Activated gamma-delta T cell (primary cell): ENCODE results near the gene TSPAN11.
"Not testable (repeated sequence)": the region's sequence is repeated elsewhere in the genome, so short reads cannot be mapped to it uniquely, and the experiment has no call there.

Experiments
- DNase-seq: peaks from one replicate; lab custom pipeline; 2025; lab: John Stamatoyannopoulos, UW
- total RNA-seq, 2 donors: gene quantifications; one replicate each; lab custom pipeline; 2026; lab: John Stamatoyannopoulos, UW

Gene TSPAN11, protein sequence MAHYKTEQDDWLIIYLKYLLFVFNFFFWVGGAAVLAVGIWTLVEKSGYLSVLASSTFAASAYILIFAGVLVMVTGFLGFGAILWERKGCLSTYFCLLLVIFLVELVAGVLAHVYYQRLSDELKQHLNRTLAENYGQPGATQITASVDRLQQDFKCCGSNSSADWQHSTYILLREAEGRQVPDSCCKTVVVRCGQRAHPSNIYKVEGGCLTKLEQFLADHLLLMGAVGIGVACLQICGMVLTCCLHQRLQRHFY
- 0 to 0.05 reads per million in 2 donors for total RNA-seq

DNA sequence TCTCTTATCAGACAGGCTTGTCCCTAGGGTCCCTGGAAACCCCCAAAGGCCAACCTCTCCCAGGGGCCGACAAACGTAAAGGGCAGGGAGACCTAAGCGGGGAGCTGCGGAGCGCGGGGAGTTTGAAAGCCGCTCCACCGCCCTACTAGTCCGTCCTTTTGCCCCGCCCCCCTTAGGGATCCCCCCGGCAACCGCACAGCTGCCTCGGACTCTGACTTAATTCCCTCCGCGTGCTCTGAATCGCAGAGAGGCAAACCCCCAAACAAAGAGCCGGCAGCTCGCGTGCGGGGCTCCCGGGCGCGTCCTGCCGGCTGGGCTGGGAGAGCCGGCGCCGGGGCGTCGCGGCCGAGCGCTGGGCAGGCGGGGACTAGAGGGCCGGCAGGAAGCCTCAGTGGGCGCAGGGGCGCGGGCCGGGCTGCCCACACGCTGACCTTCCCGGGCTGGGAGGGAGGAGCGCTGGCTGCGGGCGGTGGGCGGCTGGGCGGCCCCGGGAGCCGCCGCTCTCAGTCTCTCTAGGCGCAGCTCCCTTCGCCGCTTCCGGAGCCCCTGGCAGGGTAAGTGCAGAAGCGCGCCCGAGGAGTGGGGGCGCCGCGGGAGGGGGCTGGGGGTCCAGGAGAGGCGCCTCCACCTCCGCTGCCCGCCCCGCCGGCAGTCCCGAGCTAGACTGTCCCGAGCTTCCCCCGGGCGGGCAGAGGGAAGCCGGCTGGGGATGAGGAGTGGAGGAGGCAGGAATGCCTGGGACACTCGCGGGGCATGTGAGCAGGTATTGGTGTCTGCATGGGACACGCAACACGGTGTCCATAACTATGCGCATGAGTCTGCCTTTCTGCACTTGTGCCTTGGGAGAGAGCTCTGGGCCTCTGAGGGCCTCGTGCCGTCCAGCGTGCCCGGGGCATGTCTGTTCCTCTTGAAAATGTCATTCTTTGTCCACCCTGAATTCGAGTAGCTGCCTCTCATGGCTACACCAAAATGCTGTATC is at the start of gene TSPAN11:
Gene TSPAN11, plus strand, starts transcription at position 506 of the 979 bp plus-strand sequence. CDS start 27,244 bp downstream, outside the sequence.
- no peak for DNase-seq

DNA sequence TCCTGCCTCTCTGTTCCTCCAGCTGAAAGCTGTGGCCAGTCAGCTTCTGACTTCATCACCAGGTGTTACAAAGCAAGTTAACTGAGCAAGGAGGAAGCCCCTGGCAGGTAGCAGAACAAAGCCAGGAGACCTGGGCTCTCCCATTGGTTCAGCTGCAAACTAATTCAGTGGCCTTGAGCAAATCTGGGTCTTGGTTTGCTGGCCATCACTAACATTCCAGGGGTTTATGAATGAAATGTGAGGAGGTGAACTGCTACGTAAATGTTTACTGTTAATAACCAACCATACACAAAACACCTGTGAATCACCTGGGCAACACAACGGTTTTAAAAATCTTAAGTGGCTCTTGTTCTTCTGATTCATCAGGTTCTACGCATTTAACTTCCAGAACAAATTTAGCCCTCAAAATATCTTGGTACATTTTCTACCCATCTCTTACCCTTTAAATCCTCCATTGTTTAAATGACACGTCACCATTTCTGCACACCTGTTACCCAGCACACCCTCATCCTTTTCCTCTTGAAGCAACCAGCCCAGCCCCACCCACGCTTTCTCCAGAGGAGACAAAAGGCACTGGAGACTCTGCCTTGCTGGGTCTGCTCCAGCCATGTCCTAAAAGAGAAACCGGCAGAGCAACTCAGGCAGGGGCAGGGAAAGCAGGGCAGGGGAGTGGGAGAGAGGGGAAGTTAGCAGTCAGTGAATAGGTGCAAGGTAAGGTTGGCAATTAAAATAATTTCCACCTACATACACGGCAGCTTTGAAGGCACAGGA is 49.3 kb upstream of the TSPAN11 start:
- DNase-seq: no peak

DNA sequence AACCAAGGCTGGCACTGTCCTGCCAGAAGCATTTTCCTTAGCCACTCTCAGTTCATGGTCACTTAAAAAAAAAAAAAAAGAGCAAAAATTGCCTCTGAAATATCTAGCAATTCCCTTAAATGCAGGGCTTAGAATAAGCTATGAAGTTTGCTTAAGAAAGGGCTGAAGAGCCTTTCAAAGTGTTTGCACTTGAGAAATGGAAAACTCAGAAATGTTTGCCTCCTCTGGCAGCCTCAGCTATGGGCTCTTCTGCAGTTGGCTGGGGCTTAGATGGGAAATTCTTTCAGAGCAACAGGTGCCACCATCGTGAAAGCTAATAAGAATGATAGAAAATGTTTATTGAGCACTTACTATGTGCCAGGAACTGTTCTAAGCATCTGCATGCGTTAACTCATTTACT is 48.5 kb upstream of the TSPAN11 start:
- DNase-seq: no peak

DNA sequence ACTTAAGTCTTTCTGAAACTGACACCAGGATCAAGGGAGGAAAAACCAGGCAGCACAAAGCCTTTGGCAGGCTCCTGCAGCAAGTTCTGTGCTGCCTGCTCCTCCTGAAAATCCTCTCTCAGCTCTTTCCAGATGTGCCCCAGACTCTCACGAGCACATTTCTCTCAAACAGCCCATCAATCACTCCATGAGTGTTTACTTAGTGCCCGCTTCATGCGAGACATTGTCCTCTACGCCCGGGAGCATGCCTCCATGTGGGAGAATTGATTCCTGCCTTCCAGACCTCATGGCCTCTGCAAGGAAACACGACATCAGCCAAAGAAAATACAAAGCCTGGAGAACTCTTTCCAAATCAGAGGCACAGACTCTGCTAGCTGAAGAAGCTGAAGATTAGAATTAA is 46.5 kb upstream of the TSPAN11 start:
- DNase-seq: no peak

DNA sequence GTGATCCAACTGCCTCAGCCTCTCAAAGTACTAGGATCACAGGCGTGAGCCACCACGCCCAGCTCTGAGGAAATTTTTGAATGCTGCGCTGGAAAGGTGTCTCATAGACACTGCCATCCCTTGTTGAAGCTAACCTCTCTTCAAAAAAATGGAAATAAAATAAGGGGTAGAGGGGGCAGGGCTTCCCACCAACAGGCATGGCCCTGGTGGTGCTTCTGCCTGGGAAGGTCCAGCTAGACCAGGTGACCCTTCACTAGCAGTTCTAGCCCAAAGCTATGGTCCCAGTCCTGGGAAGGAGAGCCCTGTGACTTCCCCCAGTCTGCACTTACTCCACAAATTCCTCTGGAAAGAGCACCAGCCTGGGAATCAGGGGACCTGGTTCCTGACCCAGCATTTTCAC is 45.7 kb upstream of the TSPAN11 start:
- no peak for DNase-seq

DNA sequence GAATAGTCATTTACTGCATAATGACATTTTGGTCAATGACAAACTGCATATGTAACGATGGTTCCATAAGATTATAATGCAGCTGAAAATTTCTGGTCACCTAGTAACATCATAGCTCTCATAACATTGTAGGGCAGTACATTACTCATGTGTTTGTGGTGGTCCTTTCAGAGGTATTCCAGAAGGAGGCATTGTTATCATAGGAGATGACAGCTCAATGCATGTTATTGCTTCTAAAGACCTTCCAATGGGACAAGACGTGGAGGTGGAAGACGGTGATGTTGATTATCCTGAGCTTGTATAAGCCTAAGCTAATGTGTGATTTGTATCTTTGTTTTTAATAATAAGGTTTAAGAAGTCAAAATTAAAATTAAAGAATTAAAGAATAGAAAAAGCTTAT is 43.8 kb upstream of the TSPAN11 start:
- DNase-seq: no peak

DNA sequence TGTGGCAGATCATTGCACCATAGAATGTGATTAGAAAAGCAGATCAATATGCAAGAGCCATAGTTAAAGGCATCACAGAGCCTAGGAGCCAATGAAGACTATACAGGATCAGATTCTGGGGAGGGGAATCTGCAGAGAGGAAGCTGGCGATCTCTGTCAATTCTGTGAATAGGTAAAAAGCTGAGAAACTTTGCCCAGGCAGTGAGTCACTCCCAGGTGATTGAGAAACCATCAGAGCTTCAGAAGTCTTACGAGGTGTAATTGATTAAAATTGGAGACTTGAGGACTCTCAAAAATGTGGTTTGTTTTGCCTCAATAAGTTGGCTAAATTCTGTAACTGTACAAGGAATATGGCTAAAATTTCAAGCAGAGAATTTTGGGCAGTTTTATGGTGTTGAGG is 41.7 kb upstream of the TSPAN11 start:
- no peak for DNase-seq

DNA sequence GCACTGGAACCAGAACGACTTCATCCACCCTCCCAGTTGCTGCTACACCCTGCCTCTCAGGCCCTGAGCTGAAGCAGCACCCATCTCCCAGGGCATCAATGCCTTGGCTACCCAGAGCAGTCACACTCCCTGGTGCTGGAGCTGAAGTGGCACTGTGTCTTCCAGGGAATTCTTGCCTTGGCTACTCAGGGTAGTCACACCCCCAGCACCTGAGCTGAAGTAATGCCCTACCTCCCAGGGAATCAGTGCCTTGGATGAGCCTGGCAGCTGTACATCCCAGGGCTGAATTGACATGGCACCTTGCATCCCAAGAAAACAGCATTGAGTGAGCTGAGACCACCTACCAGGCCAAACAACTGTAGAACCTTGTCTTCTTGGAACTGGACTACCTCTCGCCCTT is 41.2 kb upstream of the TSPAN11 start:
- DNase-seq: no peak

DNA sequence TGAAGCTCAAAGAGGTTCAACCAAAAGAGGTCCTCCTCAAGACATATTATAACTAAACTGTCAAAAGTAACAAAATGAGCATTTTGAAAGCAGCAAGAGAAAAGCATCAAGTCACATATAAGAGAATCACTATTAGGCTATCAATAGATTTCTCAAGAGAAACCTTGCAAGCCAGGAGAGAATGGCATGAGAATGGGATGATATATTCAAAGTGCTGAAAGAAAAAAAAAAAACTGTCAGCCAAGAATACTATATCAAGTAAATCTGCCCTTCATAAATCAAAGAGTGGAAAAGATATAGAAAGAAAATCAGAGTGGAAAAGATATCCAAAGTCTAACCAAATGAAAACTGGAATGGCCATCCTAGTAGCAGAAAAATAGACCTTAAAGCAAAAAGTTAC is 39.3 kb upstream of the TSPAN11 start:
- no peak for DNase-seq

DNA sequence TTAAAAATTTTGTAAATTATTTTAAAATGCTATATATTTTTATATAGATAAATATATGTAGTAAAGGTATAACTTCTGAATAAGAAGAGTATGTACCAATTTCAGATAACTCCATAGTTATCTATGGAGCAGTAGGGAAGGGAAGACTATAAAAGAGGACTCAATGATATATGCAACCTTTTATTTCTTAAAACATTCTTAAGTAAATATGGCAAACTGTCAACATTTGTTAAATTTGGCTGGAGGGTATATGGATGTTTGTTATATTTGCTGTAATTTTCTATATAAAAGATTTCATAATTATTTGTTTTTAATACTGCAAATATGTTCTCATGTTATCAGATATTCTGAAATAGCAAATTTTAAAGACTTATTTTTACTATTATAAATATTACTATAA is 38.3 kb upstream of the TSPAN11 start:
- DNase-seq: no peak

DNA sequence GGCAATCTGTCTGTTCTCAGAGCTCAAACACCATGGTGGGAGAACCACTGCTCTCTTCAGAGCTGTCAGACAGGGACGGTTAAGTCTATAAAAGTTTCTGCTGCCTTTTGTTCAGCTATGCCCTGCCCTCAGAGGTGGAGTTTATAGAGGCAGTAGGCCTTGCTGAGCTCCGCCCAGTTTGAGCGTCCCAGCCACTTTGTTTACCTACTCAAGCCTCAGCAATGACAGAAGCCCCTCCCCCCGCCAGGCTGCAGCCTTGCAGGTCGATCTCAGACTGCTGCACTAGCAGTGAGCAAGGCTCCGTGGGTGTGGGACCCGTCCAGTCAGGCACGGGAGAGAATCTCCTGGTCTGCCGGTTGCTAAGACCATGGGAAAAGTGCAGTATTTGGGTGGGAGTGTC is 32.0 kb upstream of the TSPAN11 start:
- DNase-seq: not testable (repeated sequence)

DNA sequence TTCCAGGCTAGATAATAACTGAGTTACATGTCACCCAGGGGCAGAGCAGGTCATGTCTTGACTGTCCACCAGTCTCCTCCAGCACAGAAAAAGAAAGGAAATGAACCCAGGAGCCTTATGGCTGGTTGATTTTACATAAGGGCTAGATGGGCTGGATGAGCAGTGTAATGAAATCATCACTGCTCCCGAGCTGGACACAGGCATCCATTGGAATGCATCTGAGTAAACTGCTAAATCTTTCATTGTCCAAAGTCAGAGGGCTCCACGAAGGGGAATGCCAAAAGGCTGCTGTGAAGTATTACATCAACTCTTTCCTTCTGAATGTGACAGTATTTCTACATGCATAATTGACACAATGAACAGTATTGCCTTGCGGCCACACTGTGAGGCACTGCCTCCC is 30.1 kb upstream of the TSPAN11 start:
- no peak for DNase-seq

DNA sequence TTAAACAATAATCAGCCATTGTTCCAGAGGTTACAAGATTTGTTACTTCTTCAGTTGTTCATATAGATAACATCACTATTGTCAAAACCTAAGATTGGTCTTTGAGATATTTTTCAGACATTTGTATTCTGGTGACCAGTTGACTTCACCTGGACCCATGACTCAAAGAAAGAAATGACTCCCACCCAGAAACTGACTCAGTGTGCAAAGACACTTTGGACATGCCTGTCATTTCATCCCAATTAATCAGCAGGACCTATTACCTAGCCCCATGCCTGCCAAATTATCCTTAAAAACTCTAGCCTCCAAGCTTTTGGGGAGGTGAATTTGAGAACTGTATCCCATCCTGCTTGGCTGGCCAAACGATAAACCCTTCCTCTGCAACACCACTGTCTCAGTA is 27.7 kb upstream of the TSPAN11 start:
- DNase-seq: no peak

DNA sequence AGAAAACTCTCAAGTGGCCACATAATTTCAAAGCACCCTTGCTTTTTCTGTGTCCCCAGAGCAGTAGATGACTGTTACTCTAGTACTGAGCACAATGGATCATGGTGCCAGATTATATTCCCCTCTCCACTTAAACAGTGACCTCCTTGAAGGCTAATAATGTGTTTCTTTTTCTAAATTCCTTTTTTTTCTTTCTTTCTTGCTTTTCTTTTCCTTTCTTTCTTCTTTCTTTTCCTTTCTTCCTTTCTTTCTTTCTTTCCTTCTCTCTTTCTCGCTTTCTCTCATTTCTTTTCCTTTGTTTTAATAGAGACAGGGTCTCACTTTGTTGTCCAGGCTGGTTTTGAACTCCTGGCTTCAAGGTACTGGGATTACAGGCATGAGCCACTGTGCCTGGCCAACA is 26.2 kb upstream of the TSPAN11 start:
- DNase-seq: no peak

DNA sequence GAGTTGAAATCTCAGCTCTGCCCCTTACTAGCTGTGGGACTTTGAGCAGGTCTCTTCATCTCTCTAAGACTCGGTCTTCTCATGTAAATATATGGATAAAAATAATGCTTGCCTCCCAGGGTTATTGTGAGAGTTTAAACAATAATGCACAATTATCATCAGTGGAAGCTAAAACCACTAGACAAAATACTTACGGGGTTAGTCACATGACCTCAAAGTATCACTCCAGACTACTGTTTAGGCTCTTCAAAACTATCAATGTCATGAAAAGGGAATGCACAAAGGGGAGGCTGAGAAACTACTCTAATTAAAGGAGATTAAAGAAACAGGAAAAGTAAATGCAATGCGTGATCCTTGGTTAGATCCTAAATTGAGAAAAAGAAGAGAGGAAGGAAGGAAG is 24.5 kb upstream of the TSPAN11 start:
- DNase-seq: no peak

DNA sequence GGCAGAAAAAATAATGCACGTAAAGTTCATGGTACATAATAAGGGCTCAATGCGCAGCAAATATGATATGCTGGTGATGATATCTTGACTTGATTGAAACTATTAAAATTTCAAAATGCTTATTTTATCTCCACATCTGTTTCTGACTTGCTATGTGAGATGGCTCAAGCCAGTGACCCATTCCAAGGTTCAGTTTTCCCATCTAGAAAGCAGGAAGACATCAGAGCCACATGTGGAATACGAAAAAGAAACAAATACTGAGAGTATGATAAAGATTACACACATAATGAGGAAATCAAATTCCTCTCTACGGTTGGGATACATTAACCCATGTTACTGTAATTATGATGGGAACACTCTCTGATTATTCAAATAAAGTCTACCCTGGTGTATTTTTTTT is 24.0 kb upstream of the TSPAN11 start:
- DNase-seq: no peak

DNA sequence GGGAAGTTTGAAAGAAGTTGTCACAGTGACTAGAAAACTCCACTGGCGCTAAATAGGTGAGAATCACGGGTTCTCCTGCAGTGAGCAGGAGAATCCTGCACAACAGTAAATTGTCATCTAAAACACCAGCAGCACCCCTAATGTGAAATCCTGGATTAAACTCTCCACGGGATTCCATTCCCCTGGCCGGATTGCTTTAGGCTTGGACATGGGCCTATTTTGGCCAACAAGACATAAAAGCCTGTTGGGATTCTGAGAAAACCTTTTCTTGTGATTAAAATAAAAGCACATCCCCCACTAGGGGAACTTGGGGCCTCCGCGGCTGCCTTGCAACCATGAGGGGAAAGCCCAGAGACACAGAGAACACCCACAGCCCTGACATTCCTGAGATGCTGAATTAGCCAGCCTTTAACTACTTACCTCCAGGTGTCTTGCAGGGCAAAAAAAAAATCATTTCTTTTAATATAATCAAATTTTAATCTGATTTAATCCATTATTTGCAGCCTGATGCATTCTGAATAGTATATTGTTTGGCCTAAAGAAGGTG is 21.0 kb upstream of the TSPAN11 start:
- DNase-seq: no peak

DNA sequence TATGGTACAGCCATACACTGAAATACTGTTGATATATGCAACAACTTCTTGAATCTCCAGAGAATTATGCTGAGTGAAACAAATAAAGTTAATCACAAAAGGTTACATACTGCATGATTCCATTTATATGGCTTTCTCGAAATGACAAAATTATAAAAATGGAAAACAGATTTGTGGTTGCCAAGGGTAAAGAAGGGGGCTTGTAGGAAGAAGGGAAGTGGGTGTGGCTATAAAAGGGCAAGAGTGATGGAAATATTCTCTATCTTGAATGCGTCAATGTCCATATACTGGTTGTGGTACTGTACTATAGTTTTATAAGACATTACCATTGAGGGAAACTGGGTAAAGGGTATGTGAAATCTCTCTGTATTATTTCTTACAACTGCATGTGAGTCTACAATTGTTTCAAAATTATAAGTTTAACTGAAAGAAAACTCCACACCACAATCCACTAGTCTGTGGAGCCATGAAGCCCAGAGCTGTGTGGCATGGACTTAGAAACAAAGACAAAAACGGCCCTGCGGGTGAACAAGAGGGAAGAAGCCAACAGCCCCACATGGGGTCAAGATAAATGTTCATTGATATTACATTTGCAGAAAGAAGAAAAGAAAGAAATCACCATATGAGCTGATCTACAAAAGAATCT is 18.3 kb upstream of the TSPAN11 start:
- DNase-seq: no peak

DNA sequence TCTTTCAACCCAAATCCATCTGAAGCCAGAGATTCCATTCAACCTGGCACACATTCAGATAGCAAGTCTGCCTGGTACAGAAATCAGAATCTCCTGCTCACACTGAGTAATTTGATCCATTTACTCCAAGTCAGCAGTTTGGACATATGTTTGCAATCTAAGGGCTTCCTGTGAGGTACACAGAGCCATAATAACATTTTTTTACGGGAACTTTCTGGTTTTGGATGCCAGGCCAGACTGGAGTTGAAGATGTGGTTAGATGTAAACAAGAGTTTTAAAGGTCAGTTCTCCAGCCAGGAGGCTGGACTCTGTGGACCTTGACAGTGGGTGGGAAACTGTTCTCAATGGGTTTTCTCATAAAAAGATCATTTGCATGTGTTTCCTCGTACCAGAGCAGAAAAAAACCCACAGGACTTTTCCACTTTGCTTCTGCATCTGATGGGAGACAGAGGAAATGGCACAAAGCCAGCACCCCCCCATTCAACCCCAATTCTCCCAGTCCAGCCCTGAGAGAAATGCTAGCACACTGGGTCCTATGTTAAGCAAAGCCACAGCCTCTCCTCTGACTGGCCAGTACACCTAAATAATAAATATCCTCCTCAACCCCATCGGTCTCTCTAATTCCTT is 17.7 kb upstream of the TSPAN11 start:
- no peak for DNase-seq

DNA sequence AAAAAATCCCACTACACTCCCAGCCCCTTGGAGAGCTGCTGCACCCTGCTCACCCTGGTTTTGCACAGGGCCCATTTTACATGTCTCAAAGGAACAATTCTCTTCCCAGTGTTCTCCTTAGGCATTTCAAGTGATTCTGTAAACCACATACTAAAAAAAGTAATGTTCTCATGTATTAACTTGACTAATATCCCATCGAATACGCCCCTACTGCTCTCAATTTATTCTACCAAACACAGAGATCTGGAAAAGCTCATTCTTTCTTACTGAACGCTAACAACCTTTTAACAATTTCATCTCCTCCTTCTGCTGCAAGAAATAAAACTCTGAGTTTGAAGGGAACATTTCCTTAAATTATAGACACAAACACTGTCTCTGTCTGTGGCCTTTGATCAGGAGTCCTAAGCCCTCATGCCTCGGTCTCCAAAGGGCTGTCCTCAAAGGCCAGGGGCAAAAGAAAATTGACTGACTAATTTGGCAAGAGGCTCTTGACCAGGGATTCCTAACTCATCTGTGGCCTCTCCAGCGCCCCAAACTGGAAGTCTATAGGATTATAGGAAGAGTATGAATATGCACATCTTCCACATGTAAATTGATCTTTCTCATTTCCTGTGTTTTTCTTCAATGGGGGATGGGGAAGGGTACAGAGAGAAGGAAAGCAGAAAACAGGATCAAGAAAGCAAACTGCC is 17.1 kb upstream of the TSPAN11 start:
- no peak for DNase-seq

DNA sequence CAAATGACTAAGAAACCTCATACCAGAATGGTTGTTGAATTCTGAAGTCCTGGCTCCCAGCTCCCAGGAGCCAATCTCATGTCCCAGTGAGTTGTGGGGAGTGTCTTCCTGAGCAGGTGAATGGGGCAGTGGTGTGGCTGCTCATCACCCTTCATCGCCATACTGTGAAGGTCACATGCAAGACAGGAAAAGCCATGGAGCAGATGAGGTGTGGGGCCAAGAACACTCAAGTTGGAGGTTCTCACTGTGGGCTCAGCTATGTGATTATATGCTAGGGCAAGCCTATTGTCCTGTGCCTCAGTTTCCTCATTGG is 16.6 kb upstream of the TSPAN11 start:
- no peak for DNase-seq
